Measurements from ENCODE around the gene SYT2. TPM values are rescaled to one million over a fixed set of nuclear protein-coding genes. Genes with fewer than 3 reads are reported as not detected.
"Not testable (repeated sequence)": the region's sequence is repeated elsewhere in the genome, so short reads cannot be mapped to it uniquely, and the experiment has no call there.

Gene SYT2
- total RNA-seq, 1 donor from 2014 or later: 0.06 TPM

DNA sequence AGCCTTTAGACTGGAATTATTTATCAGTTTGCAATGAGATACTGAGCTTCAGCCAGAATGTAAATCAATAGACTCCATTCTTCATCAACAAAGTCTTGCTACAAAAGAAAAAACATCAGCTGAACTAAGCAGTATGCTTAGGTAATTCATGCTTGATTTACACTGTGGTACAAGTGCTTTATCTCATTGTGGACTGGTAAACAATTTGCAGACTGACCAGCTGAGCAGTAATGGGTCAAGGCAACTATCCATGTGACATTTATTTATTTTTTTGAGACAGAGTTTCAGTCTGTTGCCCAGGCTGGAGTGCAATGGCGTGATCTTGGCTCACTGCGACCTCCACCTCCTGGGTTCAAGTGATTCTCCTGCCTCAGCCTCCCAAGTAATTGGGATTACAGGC, 39.8 kb upstream of the SYT2 start:
- Histone ChIP-seq H3K4me3 (no peak overlapping the region), H3K36me3 (peaks cover 96% of the 10 kb centered on the region), H3K27ac (no peak overlapping the region), H3K27me3 (no peaks in the 10 kb centered on the region), H3K9me3 (no peaks in the 10 kb centered on the region), H3K4me1 (no peaks in the 10 kb centered on the region)
- TF ChIP-seq, protein P1, sequence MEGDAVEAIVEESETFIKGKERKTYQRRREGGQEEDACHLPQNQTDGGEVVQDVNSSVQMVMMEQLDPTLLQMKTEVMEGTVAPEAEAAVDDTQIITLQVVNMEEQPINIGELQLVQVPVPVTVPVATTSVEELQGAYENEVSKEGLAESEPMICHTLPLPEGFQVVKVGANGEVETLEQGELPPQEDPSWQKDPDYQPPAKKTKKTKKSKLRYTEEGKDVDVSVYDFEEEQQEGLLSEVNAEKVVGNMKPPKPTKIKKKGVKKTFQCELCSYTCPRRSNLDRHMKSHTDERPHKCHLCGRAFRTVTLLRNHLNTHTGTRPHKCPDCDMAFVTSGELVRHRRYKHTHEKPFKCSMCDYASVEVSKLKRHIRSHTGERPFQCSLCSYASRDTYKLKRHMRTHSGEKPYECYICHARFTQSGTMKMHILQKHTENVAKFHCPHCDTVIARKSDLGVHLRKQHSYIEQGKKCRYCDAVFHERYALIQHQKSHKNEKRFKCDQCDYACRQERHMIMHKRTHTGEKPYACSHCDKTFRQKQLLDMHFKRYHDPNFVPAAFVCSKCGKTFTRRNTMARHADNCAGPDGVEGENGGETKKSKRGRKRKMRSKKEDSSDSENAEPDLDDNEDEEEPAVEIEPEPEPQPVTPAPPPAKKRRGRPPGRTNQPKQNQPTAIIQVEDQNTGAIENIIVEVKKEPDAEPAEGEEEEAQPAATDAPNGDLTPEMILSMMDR (IDR thresholded peaks at IDR 0.05): no peak
- intact Hi-C loops (cut with DNase I): no loop called here
- ATAC-seq (no peak), DNase-seq (no peak)

DNA sequence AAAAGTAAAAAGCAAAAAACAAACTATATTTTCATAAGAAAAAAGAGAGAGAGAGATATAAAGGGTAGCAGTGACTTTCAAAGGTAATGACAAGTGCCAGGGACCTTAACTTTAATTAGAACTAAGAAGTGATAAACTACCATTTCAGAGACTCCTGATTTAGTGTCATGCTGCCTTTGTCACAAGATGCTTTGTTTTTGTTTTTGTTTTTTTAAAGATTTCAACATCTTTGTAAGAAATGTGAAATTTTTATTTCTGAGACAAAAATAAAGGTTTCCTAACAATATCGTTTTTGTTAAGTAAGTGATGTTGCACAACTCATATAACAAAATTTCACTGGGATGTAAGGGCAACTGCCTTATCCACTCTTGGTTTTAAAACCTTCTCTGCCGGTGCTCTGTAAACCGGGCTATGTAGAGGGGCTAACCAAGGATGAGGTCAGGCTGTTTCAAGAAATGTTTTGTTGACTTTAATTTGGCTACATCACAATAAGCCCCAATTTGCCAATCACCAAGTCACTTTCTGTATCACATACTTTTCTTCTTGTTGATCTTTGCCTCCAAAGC, 35.2 kb upstream of the SYT2 start:
- intact Hi-C loops (cut with DNase I): no loop called here
- no peak for DNase-seq
- no peak overlapping the region for H3K27ac ChIP-seq
- peaks cover 97% of the 10 kb centered on the region for H3K36me3 ChIP-seq
- H3K4me3 ChIP-seq: no peak overlapping the region
- no peaks in the 10 kb centered on the region for H3K27me3 ChIP-seq
- ATAC-seq: no peak
- H3K9me3 ChIP-seq: no peaks in the 10 kb centered on the region
- no peaks in the 10 kb centered on the region for H3K4me1 ChIP-seq
- TF ChIP-seq, protein P1 (IDR thresholded peaks at IDR 0.05): no peak

DNA sequence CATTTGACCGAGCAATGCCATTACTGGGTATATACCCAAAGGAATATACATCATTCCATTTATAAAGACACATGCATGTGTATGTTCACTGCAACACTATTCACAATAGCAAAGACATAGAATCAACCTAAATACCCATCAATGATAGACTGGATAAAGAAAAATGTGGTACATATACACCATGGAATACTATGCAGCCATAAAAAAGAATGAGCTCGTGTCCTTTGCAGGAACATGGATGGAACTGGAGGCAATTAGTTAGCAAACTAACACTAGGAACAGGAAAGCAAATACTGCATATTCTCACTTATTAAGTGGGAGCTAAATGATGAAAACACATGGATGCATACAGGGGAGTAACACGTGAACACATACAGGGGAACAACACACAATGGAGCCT, 34.5 kb upstream of the SYT2 start:
- H3K27me3 ChIP-seq; H3K4me1 ChIP-seq; H3K27ac ChIP-seq; intact Hi-C loops (cut with DNase I); ATAC-seq; H3K9me3 ChIP-seq; DNase-seq; H3K4me3 ChIP-seq: not testable (repeated sequence)
- H3K36me3 ChIP-seq: peaks cover 92% of the 10 kb centered on the region

DNA sequence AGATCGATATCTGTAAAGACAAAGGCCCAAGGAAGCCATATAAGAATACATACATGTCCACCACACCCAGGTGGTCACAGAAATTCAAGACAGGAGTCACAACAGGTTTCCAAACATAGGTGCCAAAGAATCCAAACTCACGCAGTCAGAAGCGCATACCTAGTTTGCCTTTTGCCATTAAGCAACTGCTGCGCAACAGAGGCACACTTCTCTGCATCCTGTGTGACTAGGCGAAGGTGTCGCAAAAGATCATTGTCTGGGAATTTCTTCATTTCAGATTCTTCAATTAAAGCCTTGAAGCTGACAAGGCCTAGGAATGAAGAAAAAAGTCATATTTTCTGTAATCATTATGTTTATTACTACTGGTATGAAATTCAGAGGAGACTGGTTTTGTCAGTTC, 32.2 kb upstream of the SYT2 start:
- intact Hi-C loops (cut with DNase I): no loop called here
- H3K4me1 ChIP-seq: no peaks in the 10 kb centered on the region
- H3K27me3 ChIP-seq: no peaks in the 10 kb centered on the region
- H3K36me3 ChIP-seq: peaks cover 79% of the 10 kb centered on the region
- ATAC-seq (no peak), DNase-seq (no peak)
- H3K4me3 ChIP-seq: no peak overlapping the region
- no peaks in the 10 kb centered on the region for H3K9me3 ChIP-seq
- no peak overlapping the region for H3K27ac ChIP-seq
- TF ChIP-seq, protein P1 (IDR thresholded peaks at IDR 0.05): no peak

DNA sequence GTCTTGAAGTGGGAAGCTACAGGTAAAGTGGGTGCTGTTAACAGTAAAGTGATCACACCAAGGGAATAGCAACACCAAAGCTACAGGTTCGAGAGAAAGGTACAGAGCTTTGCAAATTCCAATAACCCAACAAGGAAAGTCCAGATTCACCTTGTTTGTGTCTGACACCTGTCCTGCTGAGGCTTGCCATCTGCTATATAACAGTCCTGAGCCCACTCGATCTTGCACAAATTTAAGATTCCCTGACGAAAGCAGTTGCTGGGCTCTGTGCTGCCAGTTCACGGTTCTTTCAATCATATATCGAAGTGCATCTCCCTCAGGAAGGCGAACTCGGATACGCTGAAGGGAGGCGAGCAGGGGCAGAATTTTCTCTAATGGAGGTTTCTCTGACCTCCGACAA, 23.0 kb upstream of the SYT2 start:
- TF ChIP-seq, protein P1 (IDR thresholded peaks at IDR 0.05): no peak
- ATAC-seq: no peak
- H3K36me3 ChIP-seq: peaks cover 92% of the 10 kb centered on the region

DNA sequence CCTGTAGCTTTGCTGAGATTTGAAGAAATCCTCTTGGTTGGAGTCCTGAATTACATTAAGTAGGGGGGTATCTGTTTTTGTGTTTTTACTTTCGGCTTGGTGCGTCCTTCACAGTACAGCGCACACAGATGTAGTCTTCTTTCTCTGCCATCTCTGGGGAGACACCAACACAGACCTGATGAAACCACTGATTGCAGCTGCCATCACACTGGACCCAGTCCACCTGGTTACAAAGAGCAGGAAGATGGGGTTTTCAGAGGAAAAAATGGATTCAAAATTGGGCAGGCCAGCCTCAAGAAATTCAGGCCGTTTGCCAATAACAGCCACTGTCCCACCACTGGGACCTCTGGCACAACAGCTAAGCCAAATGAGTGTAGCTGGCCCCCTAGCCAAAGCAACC, 18.7 kb upstream of the SYT2 start:
- H3K9me3 ChIP-seq: no peaks in the 10 kb centered on the region
- intact Hi-C loops (cut with DNase I): loop anchor here (10.0 kb wide), 1 partner anchor 134 kb away; no protein-coding TSS in a partner anchor
- H3K4me1 ChIP-seq: no peaks in the 10 kb centered on the region
- no peak overlapping the region for H3K4me3 ChIP-seq
- peaks cover 78% of the 10 kb centered on the region for H3K36me3 ChIP-seq
- DNase-seq: no peak
- H3K27me3 ChIP-seq: no peaks in the 10 kb centered on the region
- TF ChIP-seq, protein P1 (IDR thresholded peaks at IDR 0.05): no peak
- no peak overlapping the region for H3K27ac ChIP-seq
- ATAC-seq: no peak

More for the DNA sequence above, 23.0 kb upstream of the SYT2 start:
- Histone ChIP-seq H3K9me3 (no peaks in the 10 kb centered on the region), H3K27ac (no peak overlapping the region), H3K4me1 (no peaks in the 10 kb centered on the region), H3K27me3 (no peaks in the 10 kb centered on the region), H3K4me3 (no peak overlapping the region)
- intact Hi-C loops (cut with DNase I): no loop called here
- no peak for DNase-seq

All from upper lobe of right lung (tissue), 1 donor.